OCI-LY3 (cell line): ENCODE data around the gene PTPRN2.
"Not testable (repeated sequence)": the region's sequence is repeated elsewhere in the genome, so short reads cannot be mapped to it uniquely, and the experiment has no call there.

Source experiments
- H2AFZ ChIP-seq: fragments of 200-600, 300-600 bp; shearing (Covaris generic); 2 replicates; pipeline ENCODE4 v1.6.0; 2014; ENCODE audit warnings: antibody characterized with exemption, low read depth, low read length
- H3K27ac ChIP-seq: fragments of 200-600, 300-600 bp; sonication (generic); 2 replicates; pipeline ENCODE4 v1.5.1; 2014; ENCODE audit warnings: mild to moderate bottlenecking, low read length, moderate library complexity, mixed read lengths
- H3K27me3 ChIP-seq: fragments of 200-600, 300-600 bp; sonication (generic); 2 replicates; pipeline ENCODE4 v1.6.1; 2014; ENCODE audit warnings: low read depth, low read length, mixed read lengths
- H3K36me3 ChIP-seq: fragments of 200-600, 300-600 bp; sonication (generic); replicated peaks from 2 replicates; pipeline ENCODE3; 2014; ENCODE audit warnings: low read depth, low read length, mixed read lengths
- H3K4me1 ChIP-seq: fragments of 300-600, 200-600 bp; sonication (generic); 2 replicates; pipeline ENCODE4 v1.6.1; 2014; ENCODE audit warnings: low read length, mixed read lengths
- H3K4me2 ChIP-seq: fragments of 200-600, 300-600 bp; sonication (generic); 2 replicates; pipeline ENCODE4 v1.6.1; 2014; ENCODE audit warnings: low read length, mixed read lengths
- H3K4me3 ChIP-seq: fragments of 300-600, 200-600 bp; sonication (generic); 2 replicates; pipeline ENCODE4 v1.5.1; 2014; ENCODE audit warnings: antibody characterized with exemption, mild to moderate bottlenecking, low read length, moderate library complexity
- H3K79me2 ChIP-seq: fragments of 300-600, 200-600 bp; shearing (Covaris generic); 2 replicates; pipeline ENCODE4 v1.6.1; 2014; ENCODE audit warnings: mild to moderate bottlenecking, low read length, mixed read lengths
- H3K9ac ChIP-seq: fragments of 300-600, 200-600 bp; shearing (Covaris generic); 2 replicates; pipeline ENCODE4 v1.6.0; 2014; ENCODE audit warnings: mild to moderate bottlenecking, low read length, moderate library complexity
- H3K9me3 ChIP-seq: fragments of 200-600, 300-600 bp; shearing (Covaris generic); 2 replicates; pipeline ENCODE4 v1.6.1; 2014; ENCODE audit warnings: low read length, mixed read lengths; ENCODE audit not compliant: insufficient read depth
- H4K20me1 ChIP-seq: fragments of 200-600, 300-600 bp; sonication (generic); 2 replicates; pipeline ENCODE4 v1.6.1; 2016; ENCODE audit warnings: low read length, mixed read lengths; ENCODE audit not compliant: insufficient read depth
- EZH2phosphoT487 ChIP-seq: fragments of 200-600 bp; shearing (Covaris generic); IDR thresholded peaks from 2 replicates; pipeline ENCODE4 v1.6.1; 2018; ENCODE audit warnings: antibody characterized with exemption, mixed run types, low read depth
- TF ChIP-seq, protein P1 (sequence below): fragments of 200-600, 300-600 bp; sonication (generic); IDR thresholded peaks from 2 replicates; pipeline ENCODE4 v1.5.1; 2014; ENCODE audit warnings: antibody characterized with exemption, low read length, low read depth

PTPRN2 gene

DNA sequence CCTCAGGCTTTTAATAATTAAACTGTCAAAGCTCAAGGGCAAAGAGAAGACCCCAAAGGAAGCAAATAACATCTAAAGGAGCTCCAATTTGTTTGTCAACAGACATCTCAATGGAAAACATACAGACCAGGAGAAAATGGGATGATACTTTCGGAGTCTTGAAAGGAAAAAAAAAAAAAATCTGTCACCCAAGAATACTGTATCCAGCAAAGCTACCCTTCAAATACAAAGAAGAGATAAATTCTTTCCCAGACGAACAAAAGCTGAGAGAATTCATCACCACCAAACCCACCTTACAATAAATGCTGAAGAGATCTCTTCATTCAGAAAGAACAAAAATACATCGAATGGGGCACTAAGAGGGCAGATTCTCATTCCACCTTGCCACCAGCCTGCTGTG lies 232.8 kb downstream of the PTPRN2 start:
- Histone ChIP-seq H2AFZ (no peak overlapping the region), H3K27ac (no peak overlapping the region), H4K20me1 (no peaks in the 10 kb centered on the region), H3K4me2 (no peak overlapping the region), H3K9me3 (no peaks in the 10 kb centered on the region), H3K4me1 (no peaks in the 10 kb centered on the region), H3K4me3 (no peak overlapping the region), H3K9ac (no peak overlapping the region), H3K79me2 (no peaks in the 10 kb centered on the region), H3K27me3 (no peaks in the 10 kb centered on the region), H3K36me3 (no peaks in the 10 kb centered on the region)
- no peak for TF ChIP-seq EZH2phosphoT487
- TF ChIP-seq, protein P1, sequence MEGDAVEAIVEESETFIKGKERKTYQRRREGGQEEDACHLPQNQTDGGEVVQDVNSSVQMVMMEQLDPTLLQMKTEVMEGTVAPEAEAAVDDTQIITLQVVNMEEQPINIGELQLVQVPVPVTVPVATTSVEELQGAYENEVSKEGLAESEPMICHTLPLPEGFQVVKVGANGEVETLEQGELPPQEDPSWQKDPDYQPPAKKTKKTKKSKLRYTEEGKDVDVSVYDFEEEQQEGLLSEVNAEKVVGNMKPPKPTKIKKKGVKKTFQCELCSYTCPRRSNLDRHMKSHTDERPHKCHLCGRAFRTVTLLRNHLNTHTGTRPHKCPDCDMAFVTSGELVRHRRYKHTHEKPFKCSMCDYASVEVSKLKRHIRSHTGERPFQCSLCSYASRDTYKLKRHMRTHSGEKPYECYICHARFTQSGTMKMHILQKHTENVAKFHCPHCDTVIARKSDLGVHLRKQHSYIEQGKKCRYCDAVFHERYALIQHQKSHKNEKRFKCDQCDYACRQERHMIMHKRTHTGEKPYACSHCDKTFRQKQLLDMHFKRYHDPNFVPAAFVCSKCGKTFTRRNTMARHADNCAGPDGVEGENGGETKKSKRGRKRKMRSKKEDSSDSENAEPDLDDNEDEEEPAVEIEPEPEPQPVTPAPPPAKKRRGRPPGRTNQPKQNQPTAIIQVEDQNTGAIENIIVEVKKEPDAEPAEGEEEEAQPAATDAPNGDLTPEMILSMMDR = no peak

DNA sequence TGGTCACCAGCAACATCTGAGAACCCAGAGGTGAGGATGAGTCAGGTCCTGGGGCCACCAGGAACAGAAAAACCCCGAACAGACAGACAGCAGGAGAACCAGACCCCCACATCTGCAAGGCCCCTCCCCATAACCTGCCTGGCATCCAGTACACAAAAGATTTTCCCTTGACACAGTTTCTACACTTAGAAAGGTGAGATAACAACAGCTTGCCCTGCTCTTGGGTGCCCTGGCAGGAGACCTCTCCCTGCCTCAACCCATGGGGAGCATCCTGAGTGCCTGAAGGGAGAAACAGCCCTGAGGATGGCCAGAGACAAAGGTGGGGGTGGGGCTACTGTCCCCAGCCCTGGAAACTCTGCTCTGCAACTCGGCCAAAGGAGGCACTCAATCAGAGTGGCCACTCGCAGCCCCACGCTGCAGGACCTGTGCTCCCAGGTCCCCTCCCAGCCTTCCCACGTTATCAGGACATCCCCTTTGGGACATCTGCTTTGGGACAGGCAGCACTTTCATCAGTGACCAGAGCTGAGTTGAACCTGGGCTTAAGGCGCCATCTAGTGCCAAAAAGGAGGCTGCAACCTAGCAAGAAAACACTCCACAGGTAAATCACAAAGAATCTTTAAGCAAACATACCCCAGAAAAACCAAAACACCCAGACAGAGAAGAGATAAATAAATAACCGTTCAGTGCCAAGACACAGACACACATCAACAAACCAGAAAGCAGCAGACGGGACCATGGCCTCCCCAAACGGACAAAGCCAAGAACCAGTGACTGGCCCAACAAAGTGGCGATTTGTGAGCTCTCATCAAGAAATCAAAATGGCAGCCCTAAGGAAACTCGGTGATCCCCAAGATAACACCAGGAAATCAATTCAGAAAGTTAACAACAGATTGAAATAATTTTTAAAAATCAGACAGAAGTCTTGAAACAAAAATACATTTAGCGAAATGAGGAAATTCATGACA lies 233.7 kb downstream of the PTPRN2 start:
- Histone ChIP-seq H3K4me2 (no peak overlapping the region), H3K36me3 (no peaks in the 10 kb centered on the region), H3K27ac (no peak overlapping the region), H3K27me3 (no peaks in the 10 kb centered on the region), H2AFZ (no peak overlapping the region), H3K9me3 (no peaks in the 10 kb centered on the region), H3K4me1 (no peaks in the 10 kb centered on the region), H3K9ac (no peak overlapping the region), H4K20me1 (no peaks in the 10 kb centered on the region), H3K79me2 (no peaks in the 10 kb centered on the region), H3K4me3 (no peak overlapping the region)
- TF ChIP-seq EZH2phosphoT487 = no peak
- TF ChIP-seq, protein P1 = peak; percentile 69

DNA sequence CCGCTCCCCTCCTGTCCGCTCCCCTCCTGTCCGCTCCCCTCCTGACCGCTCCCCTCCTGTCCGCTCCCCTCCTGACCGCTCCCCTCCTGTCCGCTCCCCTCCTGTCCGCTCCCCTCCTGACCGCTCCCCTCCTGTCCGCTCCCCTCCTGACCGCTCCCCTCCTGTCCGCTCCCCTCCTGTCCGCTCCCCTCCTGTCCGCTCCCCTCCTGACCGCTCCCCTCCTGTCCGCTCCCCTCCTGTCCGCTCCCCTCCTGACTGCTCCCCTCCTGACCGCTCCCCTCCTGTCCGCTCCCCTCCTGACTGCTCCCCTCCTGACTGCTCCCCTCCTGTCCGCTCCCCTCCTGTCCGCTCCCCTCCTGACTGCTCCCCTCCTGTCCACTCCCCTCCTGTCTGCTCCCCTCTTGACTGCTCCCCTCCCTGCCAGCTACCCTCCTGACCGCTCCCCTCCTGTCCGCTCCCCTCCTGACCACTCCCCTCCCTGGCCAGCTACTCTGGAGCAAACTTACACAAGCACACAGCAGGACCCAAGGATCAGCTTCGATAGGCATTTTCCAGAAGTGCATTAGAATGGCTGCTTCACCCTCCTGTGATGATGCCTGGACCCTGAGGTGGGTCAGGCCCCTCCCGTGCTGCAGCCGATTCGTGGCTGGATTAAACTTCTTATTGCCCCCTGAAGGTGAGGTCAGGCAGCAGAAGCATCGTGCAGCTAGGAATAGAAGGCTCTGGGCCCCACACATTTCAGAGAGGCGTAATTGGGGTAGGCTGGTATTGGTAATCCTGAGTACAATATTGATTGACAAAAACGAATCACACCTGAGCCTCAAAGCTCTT lies 235.5 kb downstream of the PTPRN2 start:
- not testable (repeated sequence) for H3K27ac ChIP-seq, H4K20me1 ChIP-seq, H3K4me2 ChIP-seq, H2AFZ ChIP-seq, H3K79me2 ChIP-seq, H3K27me3 ChIP-seq, H3K36me3 ChIP-seq, H3K4me1 ChIP-seq, H3K9ac ChIP-seq, H3K4me3 ChIP-seq, H3K9me3 ChIP-seq

DNA sequence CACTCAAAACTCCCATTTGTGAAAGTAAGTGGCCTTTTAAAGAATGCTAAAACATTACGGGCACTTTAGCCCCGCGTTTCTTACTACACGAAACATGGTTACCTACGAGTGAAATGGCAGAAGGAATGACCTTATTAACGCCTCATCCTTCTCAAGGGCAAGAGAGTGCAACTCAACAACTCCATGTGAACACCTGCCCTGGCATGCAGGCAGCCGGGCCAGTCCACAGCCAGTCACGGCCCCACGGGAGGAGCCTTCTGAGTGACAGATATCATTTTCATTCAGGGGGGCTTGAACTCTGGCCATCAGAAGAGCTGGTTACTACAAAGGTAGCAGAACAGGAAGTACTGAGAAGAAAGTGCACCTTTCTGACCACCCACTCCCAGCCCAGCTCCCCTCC lies 236.1 kb downstream of the PTPRN2 start:
- H3K9me3 ChIP-seq = no peaks in the 10 kb centered on the region
- no peak overlapping the region for H3K9ac ChIP-seq
- no peaks in the 10 kb centered on the region for H3K27me3 ChIP-seq
- no peak overlapping the region for H2AFZ ChIP-seq
- TF ChIP-seq, protein P1 = no peak
- TF ChIP-seq EZH2phosphoT487 = no peak
- no peaks in the 10 kb centered on the region for H3K36me3 ChIP-seq
- H4K20me1 ChIP-seq = no peaks in the 10 kb centered on the region
- H3K4me1 ChIP-seq = no peaks in the 10 kb centered on the region
- no peak overlapping the region for H3K4me3 ChIP-seq
- no peak overlapping the region for H3K4me2 ChIP-seq
- no peak overlapping the region for H3K27ac ChIP-seq
- no peaks in the 10 kb centered on the region for H3K79me2 ChIP-seq
